H1 (cell line): ENCODE measurements around the gene HCK. TPM values are rescaled to one million over a fixed set of nuclear protein-coding genes. Genes with fewer than 3 reads are reported as not detected.

Experiments used
- CTCF ChIA-PET: fragments of 300-600 bp; sonication (Branson Sonifier 250); formaldehyde crosslinking; loops from one replicate; lab custom pipeline; 2021; ENCODE audit not compliant: partially characterized antibody; lab: Charles Lee
- POLR2A ChIA-PET: fragments of 300-600 bp; sonication (Branson Sonifier 250); formaldehyde crosslinking; loops from one replicate; lab custom pipeline; 2021; ENCODE audit warnings: inconsistent platforms; ENCODE audit not compliant: partially characterized antibody; lab: Charles Lee
- DNase-seq, 2 experiments: peaks; one replicate each; pipeline versions ENCODE4 v3.0.0 to v3.0.0-alpha.2; 2010 to 2022; ENCODE audit warnings: low spot score in 2 of 2, low read depth in 1 of 2, mixed read lengths in 1 of 2
- FAIRE-seq: peaks from 2 replicates; lab custom pipeline; 2011; peaks lifted over from hg19 to GRCh38; lab: Jason Lieb, UNC
- H2AFZ ChIP-seq: 2 replicates; pipeline ENCODE4 v1.8.1; 2012; ENCODE audit warnings: low read length, inconsistent platforms
- H2AK5ac ChIP-seq: 2 replicates; pipeline ENCODE4 v1.6.1; 2013; ENCODE audit warnings: low read depth, low read length
- H2BK120ac ChIP-seq: replicated peaks from 2 replicates; pipeline ENCODE3; 2013; ENCODE audit warnings: low read depth, low read length, inconsistent platforms
- H2BK12ac ChIP-seq: 2 replicates; pipeline ENCODE4 v1.6.1; 2013; ENCODE audit warnings: low read depth, low read length
- H2BK15ac ChIP-seq: 2 replicates; pipeline ENCODE4 v1.6.1; 2013; ENCODE audit warnings: low read length
- H2BK20ac ChIP-seq: 2 replicates; pipeline ENCODE4 v1.6.1; 2013; ENCODE audit warnings: low read length
- H2BK5ac ChIP-seq: 2 replicates; pipeline ENCODE4 v1.6.1; 2013; ENCODE audit warnings: low read depth, low read length
- H3K14ac ChIP-seq: 2 replicates; pipeline ENCODE4 v1.6.1; 2013; ENCODE audit warnings: inconsistent platforms; ENCODE audit not compliant: insufficient read length
- H3K18ac ChIP-seq: 2 replicates; pipeline ENCODE4 v1.6.1; 2013; ENCODE audit warnings: low read length; ENCODE audit errors: extremely low read depth
- H3K23ac ChIP-seq: 2 replicates; pipeline ENCODE4 v1.6.1; 2013; ENCODE audit warnings: inconsistent platforms; ENCODE audit not compliant: insufficient read length
- H3K23me2 ChIP-seq: 2 replicates; pipeline ENCODE4 v1.6.1; 2013; ENCODE audit warnings: low read depth, low read length
- H3K27ac ChIP-seq: 2 replicates; pipeline ENCODE4 v1.6.1; 2011; ENCODE audit warnings: low read depth, low read length, inconsistent platforms
- H3K27me3 ChIP-seq, 4 experiments: replicated peaks in 1 of 4; 1 replicate in 1 of 4; 2 replicates in 3 of 4; pipeline versions ENCODE4 v1.6.1 to v1.8.1; 2011 to 2013; ENCODE audit warnings: low read length in 3 of 4, mild to moderate bottlenecking in 3 of 4, inconsistent platforms in 2 of 4, mixed read lengths in 2 of 4, moderate library complexity in 1 of 4; ENCODE audit not compliant: control insufficient read depth in 3 of 4, insufficient read depth in 3 of 4; ENCODE audit errors: extremely low read depth in 1 of 4
- H3K36me3 ChIP-seq, 4 experiments: 2 replicates each; pipeline versions ENCODE4 v1.6.1 to v1.8.1; 2011 to 2013; ENCODE audit warnings: mild to moderate bottlenecking in 4 of 4, low read length in 3 of 4, moderate library complexity in 2 of 4, control low read depth in 1 of 4, inconsistent platforms in 1 of 4; ENCODE audit not compliant: insufficient read depth in 4 of 4, control insufficient read depth in 2 of 4
- H3K4ac ChIP-seq: replicated peaks from 2 replicates; pipeline ENCODE3; 2013; ENCODE audit warnings: low read length, low read depth, mixed read lengths, inconsistent platforms; ENCODE audit not compliant: insufficient read length
- H3K4me1 ChIP-seq, 4 experiments: replicated peaks in 1 of 4; 1 replicate in 1 of 4; 2 replicates in 3 of 4; pipeline versions ENCODE4 v1.6.1 to v1.8.1; 2011 to 2013; ENCODE audit warnings: low read length in 3 of 4, inconsistent platforms in 2 of 4, mixed read lengths in 1 of 4; ENCODE audit not compliant: insufficient read depth in 4 of 4, control insufficient read depth in 3 of 4
- H3K4me2 ChIP-seq, 2 experiments: 2 replicates each; pipeline versions ENCODE4 v1.6.1 to v1.8.1; 2011 to 2013; ENCODE audit warnings: low read depth in 2 of 2, low read length in 2 of 2, control low read depth in 1 of 2, inconsistent platforms in 1 of 2, mild to moderate bottlenecking in 1 of 2; ENCODE audit not compliant: insufficient read depth in 1 of 2
- H3K4me3 ChIP-seq, 4 experiments: fragments of 200-600, 300-600 bp in 1 of 4; sonication (generic), shearing (Covaris generic), sonication (Bioruptor Twin) in 1 of 4; 2 replicates each; pipeline versions ENCODE4 v1.5.1 to v1.8.1; 2011 to 2016; ENCODE audit warnings: low read length in 4 of 4, low read depth in 3 of 4, control low read depth in 2 of 4, inconsistent platforms in 2 of 4, mild to moderate bottlenecking in 2 of 4, mixed read lengths in 1 of 4, moderate library complexity in 1 of 4; ENCODE audit not compliant: insufficient read depth in 2 of 4; ENCODE audit errors: extremely low read depth in 1 of 4
- H3K56ac ChIP-seq: replicated peaks from 2 replicates; pipeline ENCODE3; 2013; ENCODE audit warnings: low read depth, mild to moderate bottlenecking, mixed read lengths, low read length, inconsistent platforms; ENCODE audit not compliant: insufficient read length
- H3K79me1 ChIP-seq: 2 replicates; pipeline ENCODE4 v1.6.1; 2013; ENCODE audit warnings: low read depth, low read length, control low read depth
- H3K79me2 ChIP-seq, 2 experiments: 2 replicates each; pipeline versions ENCODE4 v1.6.1 to v1.8.1; 2012 to 2013; ENCODE audit warnings: low read length in 2 of 2, mild to moderate bottlenecking in 2 of 2, inconsistent platforms in 1 of 2; ENCODE audit not compliant: insufficient read depth in 2 of 2, control insufficient read depth in 1 of 2
- H3K9ac ChIP-seq, 4 experiments: replicated peaks in 1 of 4; 1 replicate in 1 of 4; 2 replicates in 3 of 4; pipeline versions ENCODE4 v1.6.1 to v1.8.1; 2011 to 2013; ENCODE audit warnings: low read depth in 3 of 4, low read length in 3 of 4, control low read depth in 2 of 4, mild to moderate bottlenecking in 2 of 4, moderate library complexity in 2 of 4, inconsistent platforms in 1 of 4; ENCODE audit errors: extremely low read depth in 1 of 4
- H3K9me3 ChIP-seq, 2 experiments: 2 replicates each; pipeline versions ENCODE4 v1.6.1 to v1.8.1; 2012 to 2013; ENCODE audit warnings: mild to moderate bottlenecking in 2 of 2, moderate library complexity in 2 of 2, control low read depth in 1 of 2, inconsistent platforms in 1 of 2, low read depth in 1 of 2, low read length in 1 of 2, mixed read lengths in 1 of 2; ENCODE audit not compliant: insufficient read depth in 2 of 2
- H4K20me1 ChIP-seq, 2 experiments: replicated peaks in 1 of 2; 2 replicates each; pipeline versions ENCODE3 to v1.8.1; 2011 to 2013; ENCODE audit warnings: inconsistent platforms in 2 of 2, low read length in 2 of 2, mild to moderate bottlenecking in 1 of 2; ENCODE audit not compliant: insufficient read depth in 2 of 2, control insufficient read depth in 1 of 2
- H4K5ac ChIP-seq: 2 replicates; pipeline ENCODE4 v1.6.1; 2013; ENCODE audit warnings: low read length, low read depth, mixed read lengths, inconsistent platforms; ENCODE audit not compliant: insufficient read length
- H4K8ac ChIP-seq: 2 replicates; pipeline ENCODE4 v1.8.0; 2013; ENCODE audit warnings: mild to moderate bottlenecking, moderate library complexity, low read length, inconsistent platforms; ENCODE audit not compliant: insufficient read depth; ENCODE audit errors: extremely low read depth
- H4K91ac ChIP-seq: replicated peaks from 2 replicates; pipeline ENCODE3; 2013; ENCODE audit warnings: low read length, mixed read lengths, inconsistent platforms; ENCODE audit not compliant: insufficient read length
- CHD2 ChIP-seq: IDR thresholded peaks from 2 replicates; pipeline ENCODE4 v1.6.1; 2012; ENCODE audit warnings: low read length, improper control_type of control experiment
- KDM4A ChIP-seq: IDR thresholded peaks from one replicate; pipeline ENCODE4 v1.7.1; 2012; ENCODE audit warnings: low read depth, mild to moderate bottlenecking, moderate library complexity, low read length, inconsistent platforms; ENCODE audit not compliant: severe bottlenecking
- RNF2 ChIP-seq: fragments of 200-900, 300-1000 bp; sonication (generic); IDR thresholded peaks from 2 replicates; pipeline ENCODE4 v1.7.1; 2016; ENCODE audit warnings: borderline replicate concordance, low read depth, mild to moderate bottlenecking, antibody characterized with exemption, low read length; ENCODE audit not compliant: poor library complexity, severe bottlenecking; ENCODE audit errors: missing control alignments
- TAF7 ChIP-seq: optimal IDR thresholded peaks from 2 replicates; pipeline ENCODE3; 2011; ENCODE audit warnings: low read depth, mild to moderate bottlenecking, inconsistent platforms, low read length, moderate library complexity, borderline replicate concordance
- TEAD4 ChIP-seq: IDR thresholded peaks from 2 replicates; pipeline ENCODE4 v1.6.1; 2012; ENCODE audit warnings: low read depth, low read length, inconsistent platforms, mixed read lengths
- WGBS, 2 experiments: shearing (Covaris generic) in 1 of 2; methylation state at CpG; one replicate each; pipeline versions ENCODE4 v1.1.6 to v1.1.7; 2013 to 2015; ENCODE audit warnings: low lambda C conversion rate in 2 of 2, mixed read lengths in 2 of 2, inconsistent platforms in 1 of 2, low coverage in 1 of 2, missing lambda C conversion rate in 1 of 2; ENCODE audit not compliant: insufficient replicate concordance in 2 of 2, insufficient coverage in 1 of 2, insufficient read length in 1 of 2; ENCODE audit errors: extremely low coverage in 1 of 2, missing lambda C conversion rate in 1 of 2; 5-methylcytosine and 5-hydroxymethylcytosine counted together
- polyA plus RNA-seq, 7 experiments: library from polyadenylated mRNA; depleted of rRNA in 3 of 7; stranded (reverse) in 5 of 7; unstranded in 2 of 7; fragments of >200 nt in 5 of 7; fragments of 200-250 nt in 2 of 7; gene quantifications; 1 replicate in 5 of 7; 2 replicates in 1 of 7; 4 replicates in 1 of 7; pipeline versions ENCODE4 v1.2.1 to v1.2.3, GENCODE V29; 2011 to 2013; ENCODE audit warnings: missing spikeins in 2 of 7, mixed read lengths in 2 of 7
- total RNA-seq: library from RNA; stranded (reverse); fragmentation: NEBNext Ultra II Directional; extraction: Animal tissue kit (Norgen Biotek cat#: 25700); gene quantifications from 2 replicates; pipeline ENCODE4 v1.2.1, GENCODE V29; 2021

HCK gene
- total and polyA plus RNA-seq, 2 of the 8 experiments (the other 6 are each of a cell fraction or from before 2014, with no cell fraction given), result 0.37 to 4.3 TPM

DNA sequence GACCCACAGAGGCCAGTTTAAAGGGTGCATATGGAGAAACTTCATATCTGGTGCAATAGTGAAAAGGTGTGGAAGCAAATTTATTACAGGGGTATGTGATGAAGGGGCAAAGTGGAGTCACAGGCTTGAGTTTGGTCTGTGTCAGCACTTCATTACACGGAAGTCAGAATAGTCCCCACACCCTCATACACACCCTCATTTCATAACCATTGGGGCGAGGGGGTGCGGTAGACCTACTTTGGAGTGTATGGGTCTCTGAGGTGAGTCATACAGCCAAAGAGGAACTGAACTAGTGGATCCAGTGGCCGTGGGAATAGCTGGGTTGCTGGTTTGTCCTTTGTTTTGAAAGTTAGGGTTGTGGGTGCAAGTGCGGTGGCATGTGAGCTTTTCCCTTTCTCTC, 60.8 kb downstream of the HCK start:
- no peak overlapping the region for H2AK5ac ChIP-seq
- no peak overlapping the region for H3K14ac ChIP-seq
- WGBS, 2 experiments, result 91% methylated on average over 5 of the region's 5 CpGs; no CpG with 5 or more reads in 1 of the 2 experiments
- peaks cover 2 to 6% (median 4%) of the 10 kb centered on the region in 4 experiments; a peak in 6 of 7 replicates for H3K4me1 ChIP-seq
- H4K5ac ChIP-seq, result no peak overlapping the region
- H4K20me1 ChIP-seq, result peaks cover 4 to 19% of the 10 kb centered on the region in 2 experiments
- H4K91ac ChIP-seq, result no peak overlapping the region
- CTCF ChIA-PET, result no interaction called here
- POLR2A ChIA-PET, result interaction anchor here (1.1 to 2.3 kb wide), 2 partner anchors 13 to 22 kb away, joined by 4 to 5 read pairs; no protein-coding TSS in a partner anchor
- H3K18ac ChIP-seq, result no peak overlapping the region
- no peak overlapping the region for H3K56ac ChIP-seq
- no peak overlapping the region for H3K4ac ChIP-seq
- DNase-seq (no peak), FAIRE-seq (no peak)
- H3K79me1 ChIP-seq, result peaks cover 14% of the 10 kb centered on the region
- no peak overlapping the region for H3K4me3 ChIP-seq
- H2BK12ac ChIP-seq, result no peak overlapping the region
- no peak overlapping the region for H2BK120ac ChIP-seq
- TF ChIP-seq KDM4A (no peak), RNF2 (no peak), TEAD4 (no peak), TAF7 (no peak), CHD2 (no peak)
- H3K79me2 ChIP-seq, result peaks cover 0 to 76% of the 10 kb centered on the region in 2 experiments
- no peak overlapping the region for H2BK20ac ChIP-seq
- H3K9me3 ChIP-seq, result no peaks in the 10 kb centered on the region
- H3K23me2 ChIP-seq, result peaks cover 5% of the 10 kb centered on the region
- no peak overlapping the region for H3K23ac ChIP-seq
- H3K36me3 ChIP-seq, result peaks cover 0 to 4% (median 0%) of the 10 kb centered on the region in 4 experiments; a peak in 2 of 8 replicates
- H2BK15ac ChIP-seq, result no peak overlapping the region
- no peak overlapping the region for H3K9ac ChIP-seq
- no peak overlapping the region for H3K27ac ChIP-seq
- H2AFZ ChIP-seq, result no peak overlapping the region
- no peak overlapping the region for H3K4me2 ChIP-seq
- H3K27me3 ChIP-seq, result no peaks in the 10 kb centered on the region
- no peak overlapping the region for H4K8ac ChIP-seq
- no peak overlapping the region for H2BK5ac ChIP-seq
